Measurements from ENCODE around the gene ABCA6. TPM values are rescaled to one million over a fixed set of nuclear protein-coding genes. Genes with fewer than 3 reads are reported as not detected.
"Not testable (repeated sequence)": the region's sequence is repeated elsewhere in the genome, so short reads cannot be mapped to it uniquely, and the experiment has no call there.

The ABCA6 gene
- total and polyA plus RNA-seq, 4 donors, result 7.8 to 200 (median 35.7) TPM

DNA sequence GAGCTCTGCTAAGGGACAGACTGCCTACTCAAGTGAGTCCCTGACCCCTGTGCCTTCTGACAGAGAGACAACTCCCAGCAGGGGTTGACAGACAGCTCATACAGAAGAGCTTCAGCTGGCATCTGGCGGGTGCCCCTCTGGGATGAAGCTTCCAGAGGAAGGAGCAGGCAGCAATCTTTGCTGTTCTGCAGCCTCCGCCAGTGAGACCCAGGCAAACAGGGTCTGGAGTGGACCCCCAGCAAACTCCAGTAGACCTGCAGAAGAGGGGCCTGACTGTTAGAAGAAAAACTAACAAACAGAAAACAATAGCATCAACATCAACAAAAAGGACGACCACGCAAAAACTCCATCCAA, 70.5 kb downstream of the ABCA6 start:
- ATAC-seq (ENCODE audit: low FRiP score); DNase-seq; H3K27me3 ChIP-seq (ENCODE audit: control insufficient read depth in 1 of 2, insufficient read depth in 2 of 2, low read length in 1 of 2); H3K27ac ChIP-seq (ENCODE audit: low read depth in 1 of 2, low read length in 2 of 2); H3K4me3 ChIP-seq (ENCODE audit: low read length in 2 of 2); H3K36me3 ChIP-seq (ENCODE audit: control insufficient read depth in 1 of 2, insufficient read depth in 2 of 2, low read length in 1 of 2); intact Hi-C loops (cut with DNase I); H3K9me3 ChIP-seq (ENCODE audit: control insufficient read depth, low read length); H3K4me1 ChIP-seq (ENCODE audit: control insufficient read depth in 1 of 2, insufficient read depth in 2 of 2, low read length in 2 of 2): not testable (repeated sequence)
- WGBS, 2 donors, result 78 to 79% methylated on average over 4 of the region's 4 CpGs

DNA sequence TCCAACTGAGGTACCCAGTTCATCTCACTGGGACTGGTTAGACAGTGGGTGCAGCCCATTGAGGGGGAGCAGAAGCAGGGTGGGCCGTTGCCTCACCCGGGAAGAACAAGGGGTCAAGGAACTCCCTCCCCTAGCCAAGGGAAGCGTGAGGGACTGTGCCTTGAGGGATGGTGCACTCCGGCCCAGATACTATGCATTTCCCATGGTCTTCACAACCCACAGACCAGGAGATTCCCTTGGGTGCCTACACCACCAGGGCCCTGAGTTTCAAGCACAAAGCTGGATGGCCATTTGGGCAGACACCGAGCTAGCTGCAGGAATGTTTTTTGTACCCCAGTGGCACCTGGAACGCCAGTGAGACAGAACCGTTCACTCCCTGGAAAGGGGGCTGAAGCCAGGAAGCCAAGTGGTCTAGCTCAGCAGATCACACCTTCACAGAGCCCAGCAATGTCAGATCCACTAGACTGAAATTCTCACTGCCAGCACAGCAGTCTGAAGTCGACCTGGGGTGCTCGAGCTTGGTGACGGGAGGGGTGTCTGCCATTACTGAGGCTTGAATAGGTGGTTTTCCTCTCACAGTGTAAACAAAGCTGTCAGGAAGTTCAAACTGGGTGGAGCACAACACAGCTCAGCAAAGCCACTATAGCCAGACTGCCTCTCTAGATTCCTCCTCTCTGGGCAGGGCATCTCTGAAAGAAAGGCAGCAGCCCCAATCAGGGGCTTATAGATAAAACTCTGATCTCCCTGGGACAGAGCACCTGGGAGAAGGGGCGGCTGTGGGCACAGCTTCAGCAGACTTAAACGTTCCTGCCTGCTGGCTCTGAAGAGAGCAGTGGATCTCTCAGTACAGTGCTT, 71.1 kb downstream of the ABCA6 start:
- H3K9me3 ChIP-seq (ENCODE audit: control insufficient read depth, low read length); intact Hi-C loops (cut with DNase I); H3K27ac ChIP-seq (ENCODE audit: low read depth in 1 of 2, low read length in 2 of 2); ATAC-seq (ENCODE audit: low FRiP score); DNase-seq; H3K4me1 ChIP-seq (ENCODE audit: control insufficient read depth in 1 of 2, insufficient read depth in 2 of 2, low read length in 2 of 2); H3K36me3 ChIP-seq (ENCODE audit: control insufficient read depth in 1 of 2, insufficient read depth in 2 of 2, low read length in 1 of 2); H3K4me3 ChIP-seq (ENCODE audit: low read length in 2 of 2); H3K27me3 ChIP-seq (ENCODE audit: control insufficient read depth in 1 of 2, insufficient read depth in 2 of 2, low read length in 1 of 2): not testable (repeated sequence)
- 75% methylated on average over 12 of the region's 12 CpGs for WGBS, 2 donors

DNA sequence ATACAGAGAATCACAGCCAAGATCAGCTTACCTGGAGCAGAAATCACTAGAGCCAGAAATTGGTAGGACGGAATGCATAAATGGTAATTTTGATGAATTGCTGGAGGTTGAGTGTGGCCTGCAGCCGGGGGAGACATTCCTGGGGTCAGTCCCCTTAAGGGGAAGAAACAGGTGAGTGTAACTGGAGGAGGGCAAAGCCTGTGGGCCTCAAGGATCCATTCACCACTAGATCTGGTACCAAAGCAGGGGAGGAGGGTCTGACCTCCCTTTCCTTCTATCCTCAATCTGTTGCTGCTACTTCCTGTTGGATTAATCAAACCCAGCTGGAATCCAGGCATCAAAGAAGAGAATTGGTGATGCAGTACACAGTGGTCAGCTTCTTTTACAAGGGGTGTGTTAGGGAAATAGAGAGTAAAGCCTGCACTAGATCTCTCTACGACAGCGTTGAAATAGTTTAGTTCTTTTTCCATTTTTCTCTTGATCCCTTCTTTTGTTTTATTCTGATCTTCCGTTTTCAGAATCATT, 72.4 kb downstream of the ABCA6 start:
- H3K27me3 ChIP-seq (ENCODE audit: control insufficient read depth in 1 of 2, insufficient read depth in 2 of 2, low read length in 1 of 2), result no peaks in the 10 kb centered on the region
- no peak overlapping the region for H3K4me3 ChIP-seq (ENCODE audit: low read length in 2 of 2)
- H3K4me1 ChIP-seq (ENCODE audit: control insufficient read depth in 1 of 2, insufficient read depth in 2 of 2, low read length in 2 of 2), result no peaks in the 10 kb centered on the region
- intact Hi-C loops (cut with DNase I), result no loop called here
- H3K27ac ChIP-seq (ENCODE audit: low read depth in 1 of 2, low read length in 2 of 2), result no peak overlapping the region
- whole genome bisulfite sequencing, 2 donors, result 81 to 82% methylated on average over 5 of the region's 5 CpGs
- H3K9me3 ChIP-seq (ENCODE audit: control insufficient read depth, low read length), result no peaks in the 10 kb centered on the region
- DNase-seq (no peak), ATAC-seq (ENCODE audit: low FRiP score) (no peak)
- no peaks in the 10 kb centered on the region for H3K36me3 ChIP-seq (ENCODE audit: control insufficient read depth in 1 of 2, insufficient read depth in 2 of 2, low read length in 1 of 2)

DNA sequence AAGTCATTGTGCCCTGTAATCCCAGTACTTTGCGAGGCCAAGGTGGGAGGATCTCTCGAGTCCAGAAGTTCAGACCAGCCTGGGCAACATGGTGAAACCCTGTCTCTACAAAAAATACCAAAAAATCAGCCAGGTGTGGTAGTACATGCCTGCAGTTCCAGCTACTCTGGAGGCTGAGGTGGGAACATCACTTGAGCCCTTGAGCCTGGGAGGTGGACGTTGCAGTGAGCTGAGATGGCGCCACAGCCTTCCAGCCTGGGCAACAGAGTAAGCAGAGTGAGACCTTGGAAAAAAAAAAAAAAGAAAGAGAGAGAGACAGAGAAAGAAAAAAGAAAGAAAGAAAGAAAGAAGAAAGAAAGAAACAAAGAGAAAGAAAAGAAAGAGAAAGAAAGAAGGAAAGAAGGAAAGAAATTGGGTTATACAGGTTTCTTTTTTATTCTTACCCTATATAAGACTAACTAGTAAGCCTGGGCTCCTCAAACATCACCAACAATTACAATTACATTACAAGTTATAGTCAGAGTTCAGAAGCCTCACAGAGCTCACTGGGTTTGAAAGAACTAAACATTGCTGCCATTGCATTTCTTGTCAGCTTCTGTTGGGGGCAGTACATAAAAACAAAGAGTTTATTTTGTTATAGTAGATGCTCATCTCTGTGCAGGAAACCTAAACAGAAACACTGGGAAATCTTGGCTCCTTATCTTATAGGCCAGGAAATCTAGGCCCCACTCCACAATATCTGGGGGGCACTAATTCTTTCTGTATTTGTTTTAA, 74.2 kb downstream of the ABCA6 start:
- H3K9me3 ChIP-seq (ENCODE audit: control insufficient read depth, low read length), result no peaks in the 10 kb centered on the region
- H3K27me3 ChIP-seq (ENCODE audit: control insufficient read depth in 1 of 2, insufficient read depth in 2 of 2, low read length in 1 of 2), result no peaks in the 10 kb centered on the region
- no peaks in the 10 kb centered on the region for H3K4me1 ChIP-seq (ENCODE audit: control insufficient read depth in 1 of 2, insufficient read depth in 2 of 2, low read length in 2 of 2)
- 87 to 91% methylated on average over 4 of the region's 4 CpGs for WGBS, 2 donors
- H3K27ac ChIP-seq (ENCODE audit: low read depth in 1 of 2, low read length in 2 of 2), result no peak overlapping the region
- no peak overlapping the region for H3K4me3 ChIP-seq (ENCODE audit: low read length in 2 of 2)
- intact Hi-C loops (cut with DNase I), result no loop called here
- DNase-seq (no peak), ATAC-seq (ENCODE audit: low FRiP score) (no peak)
- H3K36me3 ChIP-seq (ENCODE audit: control insufficient read depth in 1 of 2, insufficient read depth in 2 of 2, low read length in 1 of 2), result no peaks in the 10 kb centered on the region

DNA sequence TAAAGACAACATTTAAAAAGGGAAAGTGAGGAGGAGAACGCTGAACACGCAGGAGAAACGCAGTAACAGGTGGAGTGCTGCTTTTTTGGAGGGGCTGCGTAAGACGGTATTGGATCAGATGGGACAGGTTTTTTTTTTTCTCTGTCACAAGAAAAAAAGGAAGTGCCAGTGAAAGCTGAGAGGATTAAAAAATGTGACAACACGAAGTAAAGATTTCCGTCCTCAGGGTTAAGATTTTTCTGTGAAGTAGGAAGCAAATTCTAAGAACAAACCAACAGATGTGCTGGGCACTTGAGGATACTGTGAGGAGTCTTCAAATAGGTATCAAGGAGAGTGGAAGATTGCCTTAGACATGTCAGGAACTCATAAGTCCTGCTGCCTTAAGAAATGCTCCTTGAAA, 75.2 kb downstream of the ABCA6 start:
- H3K4me1 ChIP-seq (ENCODE audit: control insufficient read depth in 1 of 2, insufficient read depth in 2 of 2, low read length in 2 of 2), result no peaks in the 10 kb centered on the region
- no peak overlapping the region for H3K4me3 ChIP-seq (ENCODE audit: low read length in 2 of 2)
- ATAC-seq (ENCODE audit: low FRiP score), result no peak
- H3K9me3 ChIP-seq (ENCODE audit: control insufficient read depth, low read length), result no peaks in the 10 kb centered on the region
- 81 to 85% methylated on average over 7 of the region's 7 CpGs for WGBS, 2 donors
- intact Hi-C loops (cut with DNase I), result no loop called here
- H3K36me3 ChIP-seq (ENCODE audit: control insufficient read depth in 1 of 2, insufficient read depth in 2 of 2, low read length in 1 of 2), result no peaks in the 10 kb centered on the region
- no peak for DNase-seq
- no peaks in the 10 kb centered on the region for H3K27me3 ChIP-seq (ENCODE audit: control insufficient read depth in 1 of 2, insufficient read depth in 2 of 2, low read length in 1 of 2)
- no peak overlapping the region for H3K27ac ChIP-seq (ENCODE audit: low read depth in 1 of 2, low read length in 2 of 2)

DNA sequence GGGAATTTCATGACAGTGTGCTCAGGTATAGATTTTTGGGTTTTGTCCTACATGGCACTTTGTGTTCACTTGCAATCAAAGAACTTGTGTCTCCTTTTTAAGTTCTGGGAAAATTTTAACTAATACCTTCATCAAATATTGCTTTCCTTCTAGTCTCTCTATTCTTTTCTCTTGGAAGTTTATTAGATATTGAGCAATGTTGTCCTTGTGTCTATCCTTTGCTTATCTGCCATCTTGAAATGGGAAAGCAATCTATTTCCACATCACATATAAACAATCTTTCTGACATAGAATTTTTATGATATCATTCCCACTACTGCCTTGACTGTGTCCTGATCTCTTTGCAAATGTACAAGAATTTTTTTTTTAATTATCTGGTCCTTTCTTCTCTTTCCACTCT, 76.6 kb downstream of the ABCA6 start:
- ATAC-seq (ENCODE audit: low FRiP score), result no peak
- no peak for DNase-seq
- Histone ChIP-seq H3K27me3 (ENCODE audit: control insufficient read depth in 1 of 2, insufficient read depth in 2 of 2, low read length in 1 of 2) (no peaks in the 10 kb centered on the region), H3K27ac (ENCODE audit: low read depth in 1 of 2, low read length in 2 of 2) (no peak overlapping the region), H3K4me3 (ENCODE audit: low read length in 2 of 2) (no peak overlapping the region), H3K9me3 (ENCODE audit: control insufficient read depth, low read length) (no peaks in the 10 kb centered on the region), H3K36me3 (ENCODE audit: control insufficient read depth in 1 of 2, insufficient read depth in 2 of 2, low read length in 1 of 2) (no peaks in the 10 kb centered on the region), H3K4me1 (ENCODE audit: control insufficient read depth in 1 of 2, insufficient read depth in 2 of 2, low read length in 2 of 2) (no peaks in the 10 kb centered on the region)
- intact Hi-C loops (cut with DNase I), result no loop called here

DNA sequence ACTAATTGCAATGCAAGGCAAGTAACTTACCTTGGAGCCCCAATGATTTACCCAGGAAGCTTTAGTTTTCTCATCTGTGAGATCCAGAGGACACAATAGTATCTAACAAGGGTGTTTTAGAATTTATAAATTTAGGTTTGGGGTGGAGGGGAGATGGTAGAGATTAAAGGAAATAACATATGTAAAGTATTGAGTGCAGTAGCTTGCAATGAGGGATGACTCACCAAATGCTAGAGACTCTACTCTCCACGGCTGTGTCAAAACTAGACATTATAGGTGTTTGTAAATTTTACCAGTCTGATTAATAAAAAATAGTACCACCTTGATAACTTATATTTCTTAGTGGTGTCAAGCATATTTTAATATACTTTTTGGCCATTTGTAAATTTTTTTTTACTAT, 77.2 kb downstream of the ABCA6 start:
- no peaks in the 10 kb centered on the region for H3K9me3 ChIP-seq (ENCODE audit: control insufficient read depth, low read length)
- DNase-seq, result no peak
- no peaks in the 10 kb centered on the region for H3K36me3 ChIP-seq (ENCODE audit: control insufficient read depth in 1 of 2, insufficient read depth in 2 of 2, low read length in 1 of 2)
- H3K4me3 ChIP-seq (ENCODE audit: low read length in 2 of 2), result no peak overlapping the region
- no peaks in the 10 kb centered on the region for H3K4me1 ChIP-seq (ENCODE audit: control insufficient read depth in 1 of 2, insufficient read depth in 2 of 2, low read length in 2 of 2)
- no peak overlapping the region for H3K27ac ChIP-seq (ENCODE audit: low read depth in 1 of 2, low read length in 2 of 2)
- WGBS, 2 donors, result 73 to 81% methylated on average over 1 of the region's 1 CpG
- no peak for ATAC-seq (ENCODE audit: low FRiP score)
- H3K27me3 ChIP-seq (ENCODE audit: control insufficient read depth in 1 of 2, insufficient read depth in 2 of 2, low read length in 1 of 2), result no peaks in the 10 kb centered on the region
- intact Hi-C loops (cut with DNase I), result no loop called here

DNA sequence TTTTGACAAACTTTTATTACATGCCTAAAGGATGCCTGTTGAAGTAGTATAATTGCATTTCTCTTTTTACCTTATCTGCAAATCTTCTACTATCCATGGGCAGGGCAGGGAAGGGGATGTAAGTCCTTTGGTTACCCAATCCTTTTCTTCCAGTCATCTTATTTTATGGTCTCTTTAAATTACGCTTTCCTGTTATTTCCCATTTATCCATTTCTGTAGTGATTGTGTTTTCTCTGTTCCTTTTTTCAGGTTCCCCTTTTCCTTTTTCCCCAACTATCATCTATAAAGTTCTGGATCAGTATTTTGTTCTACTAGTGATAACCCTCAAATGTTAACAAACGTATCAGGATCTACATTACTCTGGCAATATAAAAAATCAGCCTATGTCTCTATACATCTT, 77.7 kb downstream of the ABCA6 start:
- intact Hi-C loops (cut with DNase I), result no loop called here
- Histone ChIP-seq H3K9me3 (ENCODE audit: control insufficient read depth, low read length) (no peaks in the 10 kb centered on the region), H3K36me3 (ENCODE audit: control insufficient read depth in 1 of 2, insufficient read depth in 2 of 2, low read length in 1 of 2) (no peaks in the 10 kb centered on the region), H3K4me3 (ENCODE audit: low read length in 2 of 2) (no peak overlapping the region), H3K27me3 (ENCODE audit: control insufficient read depth in 1 of 2, insufficient read depth in 2 of 2, low read length in 1 of 2) (no peaks in the 10 kb centered on the region), H3K4me1 (ENCODE audit: control insufficient read depth in 1 of 2, insufficient read depth in 2 of 2, low read length in 2 of 2) (no peaks in the 10 kb centered on the region), H3K27ac (ENCODE audit: low read depth in 1 of 2, low read length in 2 of 2) (no peak overlapping the region)
- WGBS, 2 donors, result 85 to 88% methylated on average over 2 of the region's 2 CpGs
- no peak for ATAC-seq (ENCODE audit: low FRiP score)
- no peak for DNase-seq
